ENCODE results near the gene PNPLA7.

DNA sequence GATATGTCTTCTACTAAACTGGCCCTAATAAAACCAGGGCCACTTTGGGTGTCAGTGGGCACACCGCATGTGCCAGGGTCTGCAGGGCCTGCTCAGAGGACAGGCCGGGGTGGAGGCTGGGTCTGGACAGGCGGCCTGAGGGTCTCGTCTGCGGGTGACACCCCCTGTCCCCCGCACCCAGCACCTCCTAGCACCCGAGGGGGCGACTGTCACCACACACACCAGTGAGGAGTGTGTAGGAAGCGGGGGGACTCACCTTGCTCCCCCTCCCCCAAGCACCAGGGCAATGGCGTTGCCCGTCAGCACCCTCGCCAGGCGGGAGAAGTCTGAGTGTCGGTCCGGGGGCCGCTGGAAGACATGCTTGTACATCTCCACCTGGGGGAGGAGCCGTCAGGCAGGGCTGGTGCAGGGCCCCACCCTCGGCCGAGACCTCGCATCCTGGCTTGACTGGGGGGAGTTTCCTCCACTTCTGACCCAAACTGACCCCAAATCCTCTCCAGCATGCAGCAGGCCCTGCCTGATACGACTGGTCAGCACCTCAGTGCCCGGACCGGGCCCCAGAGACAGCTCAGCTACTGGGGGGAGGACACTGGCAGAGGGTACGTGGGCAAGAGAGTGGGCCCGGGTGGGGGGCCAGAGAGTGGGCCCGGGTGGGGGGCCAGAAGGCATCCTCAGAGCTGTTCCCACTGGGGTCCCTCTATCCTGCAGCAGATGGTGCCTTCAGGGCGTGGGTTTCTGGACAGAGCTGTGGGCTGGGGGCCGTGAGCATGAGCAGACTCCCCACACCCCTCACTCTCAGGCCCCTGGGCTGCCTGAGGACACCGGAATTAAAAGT is 72.2 kb downstream of the PNPLA7 start:
- TF ChIP-seq, protein P1, sequence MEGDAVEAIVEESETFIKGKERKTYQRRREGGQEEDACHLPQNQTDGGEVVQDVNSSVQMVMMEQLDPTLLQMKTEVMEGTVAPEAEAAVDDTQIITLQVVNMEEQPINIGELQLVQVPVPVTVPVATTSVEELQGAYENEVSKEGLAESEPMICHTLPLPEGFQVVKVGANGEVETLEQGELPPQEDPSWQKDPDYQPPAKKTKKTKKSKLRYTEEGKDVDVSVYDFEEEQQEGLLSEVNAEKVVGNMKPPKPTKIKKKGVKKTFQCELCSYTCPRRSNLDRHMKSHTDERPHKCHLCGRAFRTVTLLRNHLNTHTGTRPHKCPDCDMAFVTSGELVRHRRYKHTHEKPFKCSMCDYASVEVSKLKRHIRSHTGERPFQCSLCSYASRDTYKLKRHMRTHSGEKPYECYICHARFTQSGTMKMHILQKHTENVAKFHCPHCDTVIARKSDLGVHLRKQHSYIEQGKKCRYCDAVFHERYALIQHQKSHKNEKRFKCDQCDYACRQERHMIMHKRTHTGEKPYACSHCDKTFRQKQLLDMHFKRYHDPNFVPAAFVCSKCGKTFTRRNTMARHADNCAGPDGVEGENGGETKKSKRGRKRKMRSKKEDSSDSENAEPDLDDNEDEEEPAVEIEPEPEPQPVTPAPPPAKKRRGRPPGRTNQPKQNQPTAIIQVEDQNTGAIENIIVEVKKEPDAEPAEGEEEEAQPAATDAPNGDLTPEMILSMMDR (IDR thresholded peaks at IDR 0.05): no peak
- TF ChIP-seq MXI1 (IDR thresholded peaks at IDR 0.05; ENCODE audit: low read depth, low read length): no peak
- TF ChIP-seq, protein P2, sequence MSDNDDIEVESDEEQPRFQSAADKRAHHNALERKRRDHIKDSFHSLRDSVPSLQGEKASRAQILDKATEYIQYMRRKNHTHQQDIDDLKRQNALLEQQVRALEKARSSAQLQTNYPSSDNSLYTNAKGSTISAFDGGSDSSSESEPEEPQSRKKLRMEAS (IDR thresholded peaks at IDR 0.05; ENCODE audit: low read depth): no peak

Data from SK-N-SH (cell line).